Measurements from ENCODE around the gene SCUBE2. TPM values are rescaled to one million over a fixed set of nuclear protein-coding genes. Genes with fewer than 3 reads are reported as not detected.

The SCUBE2 gene
- total and polyA plus RNA-seq, 2 donors (not counting 3 experiments of a cell fraction or from before 2014, with no cell fraction given) = 0.55 to 3.5 TPM

- no peak overlapping the region for H3K4me2 ChIP-seq (ENCODE audit: insufficient read depth, low read length)
- intact Hi-C loops (cut with micrococcal nuclease) = no loop called here
- DNase-seq (ENCODE audit: low read depth, low spot score) (no peak), FAIRE-seq (no peak)
- peaks cover 0 to 3% of the 10 kb centered on the region in 2 experiments for H3K27me3 ChIP-seq (ENCODE audit: control insufficient read depth in 2 of 2, insufficient read depth in 2 of 2, low read length in 2 of 2)
- H3K4me1 ChIP-seq (ENCODE audit: control insufficient read depth, extremely low read depth, insufficient read depth, low read length) = no peaks in the 10 kb centered on the region
- no TSS peak for BruUV-seq (replicated peaks)
- H3K27ac ChIP-seq (ENCODE audit: insufficient read depth, low read depth, low read length) = no peak overlapping the region
- no peaks in the 10 kb centered on the region for H3K79me2 ChIP-seq (ENCODE audit: control insufficient read depth, insufficient read depth, low read length)
- no peak overlapping the region for H2AFZ ChIP-seq (ENCODE audit: low read depth, low read length)
- H3K9me3 ChIP-seq (replicated peaks; ENCODE audit: control insufficient read depth, insufficient read depth, low read length) = no peaks in the 10 kb centered on the region
- ChIA-PET POLR2A (no interaction called here), CTCF (interaction anchor here (0.9 to 1.1 kb wide), 2 partner anchors 49 to 50 kb away, joined by 3 read pairs; no protein-coding TSS in a partner anchor)
- dilution Hi-C loops (cut with MboI; ENCODE audit: extremely low pct_ligation_motif_present, low sequenced_read_pairs) = no loop called here
- H4K20me1 ChIP-seq (replicated peaks; ENCODE audit: control insufficient read depth, extremely low read depth, insufficient read depth, low read length) = no peaks in the 10 kb centered on the region
- TF ChIP-seq POLR2A (IDR thresholded peaks at IDR 0.05; ENCODE audit: low read depth, low read length) = no peak
- no peak for TF ChIP-seq GATA2 (IDR thresholded peaks at IDR 0.05; ENCODE audit: insufficient read depth, insufficient read length, low read depth, low read length)
- H3K4me3 ChIP-seq (replicated peaks in 1 of 3; ENCODE audit: insufficient read depth in 1 of 3, low read depth in 1 of 3, low read length in 3 of 3) = no peak overlapping the region
- H3K9ac ChIP-seq (replicated peaks; ENCODE audit: extremely low read depth, insufficient read depth, low read length) = no peak overlapping the region
- no peaks in the 10 kb centered on the region for H3K9me1 ChIP-seq (replicated peaks; ENCODE audit: control insufficient read depth, extremely low read depth, insufficient read depth, low read length)
- H3K36me3 ChIP-seq (ENCODE audit: control insufficient read depth in 2 of 2, extremely low read depth in 1 of 2, insufficient read depth in 2 of 2, low read length in 2 of 2) = no peaks in the 10 kb centered on the region
Measured at GRCh38 chr11:9065607-9066432, 25.6 kb downstream of the SCUBE2 start.

GRCh38 chr11:9061807-9062206 lies 29.6 kb downstream of the SCUBE2 start:
- TF ChIP-seq JUN (IDR thresholded peaks at IDR 0.05; ENCODE audit: borderline replicate concordance, insufficient read depth, insufficient read length, low read depth) (no peak), MYC (IDR thresholded peaks at IDR 0.05; ENCODE audit: low read depth, low read length) (no peak), EZH2 (IDR thresholded peaks at IDR 0.05; ENCODE audit: borderline replicate concordance, low read depth, low read length, severe bottlenecking) (no peak), POLR2A (IDR thresholded peaks at IDR 0.05; ENCODE audit: low read depth, low read length) (no peak), GATA2 (IDR thresholded peaks at IDR 0.05; ENCODE audit: insufficient read depth, insufficient read length, low read depth, low read length) (no peak), POLR2AphosphoS5 (IDR thresholded peaks at IDR 0.05; ENCODE audit: insufficient read depth, low read depth, low read length) (no peak), CTCF (IDR thresholded peaks at IDR 0.05; ENCODE audit: extremely low read depth in 1 of 2, insufficient read depth in 1 of 2, low read depth in 1 of 2, low read length in 2 of 2) (no peak), MAX (IDR thresholded peaks at IDR 0.05; ENCODE audit: insufficient read depth, insufficient read length) (no peak), FOS (IDR thresholded peaks at IDR 0.05; ENCODE audit: borderline replicate concordance, insufficient read depth, low read length) (no peak)
- CTCF ChIA-PET = interaction anchor here (0.8 to 1.2 kb wide), 3 partner anchors 9 to 46 kb away, joined by 3 to 4 read pairs (median 3); no protein-coding TSS in a partner anchor
- peaks cover 0 to 3% of the 10 kb centered on the region in 2 experiments for H3K27me3 ChIP-seq (ENCODE audit: control insufficient read depth in 2 of 2, insufficient read depth in 2 of 2, low read length in 2 of 2)
- intact Hi-C loops (cut with micrococcal nuclease) = no loop called here
- no TSS peak for BruUV-seq (replicated peaks)
- no peaks in the 10 kb centered on the region for H3K9me1 ChIP-seq (replicated peaks; ENCODE audit: control insufficient read depth, extremely low read depth, insufficient read depth, low read length)
- no peak for FAIRE-seq
- no peak overlapping the region for H3K27ac ChIP-seq (ENCODE audit: insufficient read depth, low read depth, low read length)
- no peaks in the 10 kb centered on the region for H3K9me3 ChIP-seq (replicated peaks; ENCODE audit: control insufficient read depth, insufficient read depth, low read length)
- H2AFZ ChIP-seq (ENCODE audit: low read depth, low read length) = no peak overlapping the region
- H3K4me2 ChIP-seq (ENCODE audit: insufficient read depth, low read length) = no peak overlapping the region
- POLR2A ChIA-PET = no interaction called here
- H3K4me3 ChIP-seq (replicated peaks in 1 of 3; ENCODE audit: insufficient read depth in 1 of 3, low read depth in 1 of 3, low read length in 3 of 3) = no peak overlapping the region
- no peak overlapping the region for H3K9ac ChIP-seq (replicated peaks; ENCODE audit: extremely low read depth, insufficient read depth, low read length)
- no peaks in the 10 kb centered on the region for H4K20me1 ChIP-seq (replicated peaks; ENCODE audit: control insufficient read depth, extremely low read depth, insufficient read depth, low read length)
- dilution Hi-C loops (cut with MboI; ENCODE audit: extremely low pct_ligation_motif_present, low sequenced_read_pairs) = no loop called here
- DNase-seq (ENCODE audit: low read depth, low spot score) = no peak
- no peaks in the 10 kb centered on the region for H3K36me3 ChIP-seq (ENCODE audit: control insufficient read depth in 2 of 2, extremely low read depth in 1 of 2, insufficient read depth in 2 of 2, low read length in 2 of 2)
- no peaks in the 10 kb centered on the region for H3K79me2 ChIP-seq (ENCODE audit: control insufficient read depth, insufficient read depth, low read length)
- no peaks in the 10 kb centered on the region for H3K4me1 ChIP-seq (ENCODE audit: control insufficient read depth, extremely low read depth, insufficient read depth, low read length)
